ENCODE measurements around the gene POLD2. TPM values are rescaled to one million over a fixed set of nuclear protein-coding genes. Genes with fewer than 3 reads are reported as not detected.

The POLD2 gene
- total RNA-seq, 1 experiment from 2014 or later, result 149 TPM

- Histone ChIP-seq H3K27me3 (no peaks in the 10 kb centered on the region), H3K9me3 (replicated peaks) (no peaks in the 10 kb centered on the region), H3K36me3 (peaks cover 8% of the 10 kb centered on the region; the same call in 1 of the 2 replicates), H3K4me1 (peaks cover 4% of the 10 kb centered on the region; the same call in 1 of the 2 replicates), H3K4me3 (no peak overlapping the region), H3K27ac (no peak overlapping the region)
- no peak for DNase-seq
These were observed 16.0 kb downstream of the POLD2 start for GRCh38 chr7:44107116-44107960.

DNA sequence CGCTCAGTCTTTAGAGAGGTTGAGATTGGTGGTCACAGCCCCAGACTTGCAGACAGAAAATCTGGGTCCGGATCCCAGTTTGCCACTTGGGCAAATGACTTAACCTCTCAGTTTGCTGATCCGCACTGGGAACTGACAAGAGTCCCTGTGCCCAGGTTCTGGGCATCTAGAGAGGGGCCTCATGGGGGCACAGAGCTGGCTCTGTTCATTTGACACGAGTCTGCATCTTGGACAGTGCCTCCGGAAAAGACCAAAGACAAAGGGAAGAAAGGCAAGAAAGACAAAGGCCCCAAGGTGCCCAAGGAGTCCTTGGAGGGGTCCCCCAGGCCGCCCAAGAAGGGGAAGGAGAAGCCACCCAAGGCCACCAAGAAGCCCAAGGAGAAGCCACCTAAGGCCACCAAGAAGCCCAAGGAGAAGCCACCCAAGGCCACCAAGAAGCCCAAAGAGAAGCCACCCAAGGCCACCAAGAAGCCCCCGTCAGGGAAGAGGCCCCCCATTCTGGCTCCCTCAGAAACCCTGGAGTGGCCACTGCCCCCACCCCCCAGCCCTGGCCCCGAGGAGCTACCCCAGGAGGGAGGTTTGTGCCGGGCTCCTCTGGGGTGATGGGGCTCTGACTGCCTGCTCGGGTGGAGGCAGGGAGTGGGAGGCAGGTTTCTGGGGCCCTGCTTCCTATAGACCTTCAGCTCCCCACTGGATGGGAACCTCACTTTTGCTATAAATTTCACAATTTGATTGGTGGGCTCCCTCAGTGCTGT is 16.9 kb downstream of the POLD2 start:
- DNase-seq, result no peak
- H3K36me3 ChIP-seq, result peaks cover 8% of the 10 kb centered on the region; the same call in 1 of the 2 replicates
- H3K9me3 ChIP-seq (replicated peaks), result no peaks in the 10 kb centered on the region
- H3K4me1 ChIP-seq, result peaks cover 4% of the 10 kb centered on the region; the same call in 1 of the 2 replicates
- no peak overlapping the region for H3K4me3 ChIP-seq
- H3K27me3 ChIP-seq, result no peaks in the 10 kb centered on the region
- H3K27ac ChIP-seq, result no peak overlapping the region

GRCh38 chr7:44105832-44106231 is 17.5 kb downstream of the POLD2 start:
- no peak for DNase-seq
- no peaks in the 10 kb centered on the region for H3K9me3 ChIP-seq (replicated peaks)
- H3K27me3 ChIP-seq, result no peaks in the 10 kb centered on the region
- H3K4me1 ChIP-seq, result peaks cover 10% of the 10 kb centered on the region
- H3K36me3 ChIP-seq, result peaks cover 8% of the 10 kb centered on the region; the same call in 1 of the 2 replicates
- no peak overlapping the region; the same call in 1 of the 2 replicates for H3K4me3 ChIP-seq
- H3K27ac ChIP-seq, result no peak overlapping the region

- H3K27ac ChIP-seq, result peak overlapping the region; percentile 38; the same call in 1 of the 2 replicates
- no peak for DNase-seq
- no peaks in the 10 kb centered on the region for H3K27me3 ChIP-seq
- H3K9me3 ChIP-seq (replicated peaks), result no peaks in the 10 kb centered on the region
- peak overlapping the region; percentile 68 for H3K4me3 ChIP-seq
- peaks cover 17% of the 10 kb centered on the region for H3K4me1 ChIP-seq
- peaks cover 8% of the 10 kb centered on the region; the same call in 1 of the 2 replicates for H3K36me3 ChIP-seq
These were observed 18.2 kb downstream of the POLD2 start for GRCh38 chr7:44104860-44105771.

- peak within 1 kb of the TSS; percentile 38; the same call in 1 of the 2 replicates for H3K27ac ChIP-seq
- peak; percentile 51 to 54 for DNase-seq
- H3K27me3 ChIP-seq, result no peaks in the 10 kb centered on the region
- no peaks in the 10 kb centered on the region for H3K9me3 ChIP-seq (replicated peaks)
- H3K36me3 ChIP-seq, result peaks cover 3% of the 10 kb centered on the region; the same call in 1 of the 2 replicates
- peaks cover 26% of the 10 kb centered on the region for H3K4me1 ChIP-seq
- peak within 1 kb of the TSS; percentile 68 for H3K4me3 ChIP-seq
These were observed 19.2 kb downstream of the POLD2 start, which contains the start of gene AEBP1 for GRCh38 chr7:44103923-44104859. TSS of gene AEBP1 (plus strand) at chr7:44104345. CDS start at chr7:44104666, 321 bp downstream.

DNA sequence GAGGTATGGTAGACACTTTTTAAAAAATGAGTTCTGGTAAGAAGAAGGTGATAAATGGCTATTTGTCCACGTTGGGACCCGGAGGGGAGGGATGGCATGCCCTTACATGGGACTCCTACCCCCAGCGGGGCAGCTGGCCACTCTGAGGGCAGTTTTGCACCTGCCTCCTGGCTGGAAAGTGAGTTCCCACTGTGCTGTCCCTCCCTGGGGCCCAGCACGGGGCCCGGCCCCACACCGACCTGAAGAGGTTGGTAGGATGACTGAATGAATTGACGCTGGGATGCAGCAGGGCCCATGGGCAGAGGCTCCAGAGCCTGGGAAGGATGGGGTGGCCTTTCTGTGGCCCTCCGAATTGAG is 19.8 kb downstream of the POLD2 start:
- DNase-seq, result no peak
- Histone ChIP-seq H3K27ac (no peak overlapping the region), H3K27me3 (no peaks in the 10 kb centered on the region), H3K4me3 (peak overlapping the region; percentile 68), H3K4me1 (peaks cover 26% of the 10 kb centered on the region), H3K9me3 (replicated peaks) (no peaks in the 10 kb centered on the region), H3K36me3 (peaks cover 2% of the 10 kb centered on the region; the same call in 1 of the 2 replicates)

- Histone ChIP-seq H3K27me3 (no peaks in the 10 kb centered on the region), H3K36me3 (no peaks in the 10 kb centered on the region), H3K27ac (no peak overlapping the region), H3K4me1 (peaks cover 28% of the 10 kb centered on the region), H3K4me3 (no peak overlapping the region), H3K9me3 (replicated peaks) (no peaks in the 10 kb centered on the region)
- no peak for DNase-seq
These were observed 20.3 kb downstream of the POLD2 start for GRCh38 chr7:44102846-44103565.

- no peaks in the 10 kb centered on the region for H3K36me3 ChIP-seq
- H3K4me3 ChIP-seq, result no peak overlapping the region
- DNase-seq, result no peak
- H3K27ac ChIP-seq, result no peak overlapping the region
- H3K27me3 ChIP-seq, result no peaks in the 10 kb centered on the region
- no peaks in the 10 kb centered on the region for H3K9me3 ChIP-seq (replicated peaks)
- peaks cover 35% of the 10 kb centered on the region for H3K4me1 ChIP-seq
These were observed 21.1 kb downstream of the POLD2 start for GRCh38 chr7:44101966-44102845.

DNA sequence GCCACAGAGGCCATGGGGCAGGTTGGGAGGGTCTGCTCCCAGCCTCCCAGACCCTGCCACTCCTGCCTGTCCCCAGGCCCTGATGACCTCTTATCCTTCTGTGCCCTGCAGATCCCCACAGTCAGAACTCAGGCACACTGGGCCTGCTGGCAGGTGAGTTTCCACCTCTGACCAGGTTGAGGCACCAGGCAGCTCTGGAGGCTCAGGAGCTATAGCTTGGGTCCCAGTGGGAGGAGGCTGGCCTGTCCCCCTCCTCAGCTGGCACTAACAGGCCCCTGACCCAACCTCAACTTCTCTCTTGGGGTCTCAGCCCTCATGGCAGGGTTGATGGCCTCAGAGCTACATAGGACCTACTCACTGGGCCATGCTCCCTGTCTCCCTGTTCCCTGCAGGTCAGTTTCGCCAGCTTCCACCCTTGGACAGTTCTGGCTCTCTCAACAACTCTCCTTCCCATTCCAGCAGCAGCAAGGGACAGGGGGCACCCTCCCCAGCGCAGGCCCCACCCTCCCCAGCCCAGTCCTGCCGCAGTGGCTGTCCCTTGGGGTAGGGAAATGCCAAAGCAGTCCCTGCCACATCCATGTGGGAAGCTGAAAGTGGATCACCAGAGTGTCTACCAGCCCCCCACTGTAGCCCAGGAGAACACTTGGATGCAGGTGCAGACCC is 21.9 kb downstream of the POLD2 start:
- Histone ChIP-seq H3K4me1 (peaks cover 35% of the 10 kb centered on the region), H3K27me3 (no peaks in the 10 kb centered on the region), H3K36me3 (no peaks in the 10 kb centered on the region), H3K4me3 (no peak overlapping the region), H3K9me3 (replicated peaks) (no peaks in the 10 kb centered on the region), H3K27ac (peak overlapping the region; percentile 83)
- DNase-seq, result no peak

DNA sequence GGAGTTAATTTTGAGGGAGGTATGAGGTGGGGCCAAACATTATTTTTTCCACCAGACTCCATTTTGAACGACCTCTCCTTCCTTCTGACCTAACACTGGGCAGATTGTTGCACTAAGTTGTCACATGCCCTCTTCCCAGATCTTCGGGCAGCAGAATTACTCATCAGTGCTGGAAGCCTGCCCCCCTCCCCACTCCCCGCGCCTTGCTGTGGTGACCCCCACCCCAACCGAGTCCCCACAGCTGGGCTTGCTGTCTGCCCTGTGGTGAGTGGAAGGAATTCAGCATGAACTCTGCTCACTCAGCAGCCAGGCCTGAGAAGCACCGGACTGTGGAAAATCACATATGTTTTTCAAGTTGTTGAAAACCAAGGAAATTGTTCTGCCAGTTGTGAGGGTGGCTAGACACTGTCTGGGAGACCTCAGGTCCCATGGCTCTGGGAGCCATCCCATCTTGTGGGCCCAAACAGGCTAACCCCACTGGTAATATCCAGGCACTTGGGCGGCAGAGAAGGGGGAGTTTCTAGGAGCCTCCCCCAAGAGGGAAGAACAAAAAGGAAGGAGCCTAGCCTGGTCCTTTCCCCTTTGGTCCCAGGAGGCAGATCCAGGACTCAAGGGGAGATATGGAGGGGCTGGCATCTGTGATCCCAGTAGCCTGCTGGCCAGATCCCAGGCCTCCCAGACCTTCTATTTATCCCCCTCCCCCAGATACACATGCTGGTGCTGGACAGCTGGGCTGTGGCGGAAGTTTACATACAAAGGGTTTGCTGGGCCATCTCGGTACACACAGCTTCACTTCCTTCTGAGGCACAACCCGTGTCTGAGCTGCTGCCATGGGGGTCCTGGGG is 22.7 kb downstream of the POLD2 start:
- Histone ChIP-seq H3K27ac (peak overlapping the region; percentile 83), H3K36me3 (no peaks in the 10 kb centered on the region), H3K9me3 (replicated peaks) (no peaks in the 10 kb centered on the region), H3K4me3 (no peak overlapping the region), H3K4me1 (peaks cover 35% of the 10 kb centered on the region), H3K27me3 (no peaks in the 10 kb centered on the region)
- DNase-seq, result peak; percentile 57 to 71

- DNase-seq, result no peak
- no peaks in the 10 kb centered on the region for H3K27me3 ChIP-seq
- peak overlapping the region; percentile 83 for H3K27ac ChIP-seq
- H3K36me3 ChIP-seq, result no peaks in the 10 kb centered on the region
- peaks cover 35% of the 10 kb centered on the region for H3K4me1 ChIP-seq
- H3K4me3 ChIP-seq, result no peak overlapping the region
- no peaks in the 10 kb centered on the region for H3K9me3 ChIP-seq (replicated peaks)
These were observed 23.7 kb downstream of the POLD2 start for GRCh38 chr7:44099669-44100068.
